ENCODE measurements around the gene TIMM8A. TPM values are rescaled to one million over a fixed set of nuclear protein-coding genes. Genes with fewer than 3 reads are reported as not detected.

Gene TIMM8A
- total RNA-seq, 2 donors from 2014 or later = 18.5 to 20.7 TPM

DNA sequence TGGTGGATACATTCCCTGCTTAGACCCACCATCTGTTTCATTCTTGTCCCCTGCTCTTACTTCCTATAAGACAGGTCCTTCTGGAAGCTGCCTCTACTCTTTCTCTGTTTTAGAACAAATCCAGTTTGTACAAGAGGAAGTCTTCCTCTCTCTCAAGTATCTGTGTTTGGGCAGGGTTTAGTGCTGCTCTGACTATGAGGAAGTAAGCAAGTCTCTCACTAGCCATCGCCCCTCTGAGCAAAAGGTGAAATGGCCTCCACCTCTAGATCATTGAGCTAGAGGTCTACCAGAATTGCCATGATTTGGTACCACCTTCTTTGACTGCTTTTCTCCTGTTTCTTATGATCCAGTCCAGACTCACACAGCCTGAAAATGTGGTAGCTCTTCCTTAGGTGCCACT, 29.0 kb upstream of the TIMM8A start:
- no peak overlapping the region for H3K4me3 ChIP-seq (ENCODE audit: low read length)
- no peaks in the 10 kb centered on the region for H3K4me1 Mint-ChIP-seq
- no peaks in the 10 kb centered on the region for H3K27me3 ChIP-seq (ENCODE audit: control insufficient read depth, insufficient read depth, low read length, poor library complexity, severe bottlenecking)
- WGBS, 2 experiments (ENCODE audit: insufficient coverage in 1 of 2, insufficient read length in 1 of 2) = 91% methylated on average over 1 of the region's 1 CpG; no CpG with 5 or more reads in 1 of the 2 experiments
- H3K27ac Mint-ChIP-seq = no peak overlapping the region
- H3K4me3 Mint-ChIP-seq = no peak overlapping the region
- TF ChIP-seq, protein P1, sequence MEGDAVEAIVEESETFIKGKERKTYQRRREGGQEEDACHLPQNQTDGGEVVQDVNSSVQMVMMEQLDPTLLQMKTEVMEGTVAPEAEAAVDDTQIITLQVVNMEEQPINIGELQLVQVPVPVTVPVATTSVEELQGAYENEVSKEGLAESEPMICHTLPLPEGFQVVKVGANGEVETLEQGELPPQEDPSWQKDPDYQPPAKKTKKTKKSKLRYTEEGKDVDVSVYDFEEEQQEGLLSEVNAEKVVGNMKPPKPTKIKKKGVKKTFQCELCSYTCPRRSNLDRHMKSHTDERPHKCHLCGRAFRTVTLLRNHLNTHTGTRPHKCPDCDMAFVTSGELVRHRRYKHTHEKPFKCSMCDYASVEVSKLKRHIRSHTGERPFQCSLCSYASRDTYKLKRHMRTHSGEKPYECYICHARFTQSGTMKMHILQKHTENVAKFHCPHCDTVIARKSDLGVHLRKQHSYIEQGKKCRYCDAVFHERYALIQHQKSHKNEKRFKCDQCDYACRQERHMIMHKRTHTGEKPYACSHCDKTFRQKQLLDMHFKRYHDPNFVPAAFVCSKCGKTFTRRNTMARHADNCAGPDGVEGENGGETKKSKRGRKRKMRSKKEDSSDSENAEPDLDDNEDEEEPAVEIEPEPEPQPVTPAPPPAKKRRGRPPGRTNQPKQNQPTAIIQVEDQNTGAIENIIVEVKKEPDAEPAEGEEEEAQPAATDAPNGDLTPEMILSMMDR (conservative IDR thresholded peaks at IDR 0.05) = no peak
- no peak overlapping the region for H3K27ac ChIP-seq (ENCODE audit: low read depth, low read length)
- H3K4me1 ChIP-seq (ENCODE audit: control insufficient read depth, insufficient read depth, low read length) = no peaks in the 10 kb centered on the region
- DNase-seq = no peak
- no peaks in the 10 kb centered on the region for H3K36me3 Mint-ChIP-seq (ENCODE audit: low read depth)
- no peak overlapping the region for H3K9ac ChIP-seq (ENCODE audit: extremely low read depth, low read length, poor library complexity, severe bottlenecking)
- H3K9me3 Mint-ChIP-seq = peaks cover 40% of the 10 kb centered on the region
- H3K9me3 ChIP-seq (ENCODE audit: control insufficient read depth, low read length) = no peaks in the 10 kb centered on the region
- peaks cover 8% of the 10 kb centered on the region for H3K27me3 Mint-ChIP-seq (ENCODE audit: insufficient read depth)
- no peaks in the 10 kb centered on the region for H3K36me3 ChIP-seq (ENCODE audit: control insufficient read depth, insufficient read depth, low read length)

- Mint-ChIP-seq H3K9me3 (peaks cover 39% of the 10 kb centered on the region), H3K36me3 (ENCODE audit: low read depth) (no peaks in the 10 kb centered on the region), H3K4me1 (no peaks in the 10 kb centered on the region), H3K27me3 (ENCODE audit: insufficient read depth) (peaks cover 6% of the 10 kb centered on the region), H3K27ac (no peak overlapping the region), H3K4me3 (no peak overlapping the region)
- Histone ChIP-seq H3K9ac (ENCODE audit: extremely low read depth, low read length, poor library complexity, severe bottlenecking) (no peak overlapping the region), H3K4me3 (ENCODE audit: low read length) (no peak overlapping the region), H3K4me1 (ENCODE audit: control insufficient read depth, insufficient read depth, low read length) (no peaks in the 10 kb centered on the region), H3K9me3 (ENCODE audit: control insufficient read depth, low read length) (no peaks in the 10 kb centered on the region), H3K27ac (ENCODE audit: low read depth, low read length) (no peak overlapping the region), H3K36me3 (ENCODE audit: control insufficient read depth, insufficient read depth, low read length) (no peaks in the 10 kb centered on the region), H3K27me3 (ENCODE audit: control insufficient read depth, insufficient read depth, low read length, poor library complexity, severe bottlenecking) (no peaks in the 10 kb centered on the region)
- no peak for DNase-seq
- TF ChIP-seq, protein P1 (conservative IDR thresholded peaks at IDR 0.05) = no peak
- 84 to 100% methylated on average over 1 to 3 of the region's 3 CpGs for WGBS, 2 experiments (ENCODE audit: insufficient coverage in 1 of 2, insufficient read length in 1 of 2)
These were observed 22.5 kb upstream of the TIMM8A start for GRCh38 chrX:101370888-101371504.

GRCh38 chrX:101369687-101370086, 21.1 kb upstream of the TIMM8A start:
- Mint-ChIP-seq H3K27ac (no peak overlapping the region), H3K27me3 (ENCODE audit: insufficient read depth) (peaks cover 2% of the 10 kb centered on the region), H3K36me3 (ENCODE audit: low read depth) (no peaks in the 10 kb centered on the region), H3K4me3 (no peak overlapping the region), H3K9me3 (peaks cover 38% of the 10 kb centered on the region), H3K4me1 (no peaks in the 10 kb centered on the region)
- no peaks in the 10 kb centered on the region for H3K27me3 ChIP-seq (ENCODE audit: control insufficient read depth, insufficient read depth, low read length, poor library complexity, severe bottlenecking)
- no peak overlapping the region for H3K9ac ChIP-seq (ENCODE audit: extremely low read depth, low read length, poor library complexity, severe bottlenecking)
- no peaks in the 10 kb centered on the region for H3K4me1 ChIP-seq (ENCODE audit: control insufficient read depth, insufficient read depth, low read length)
- WGBS, 2 experiments (ENCODE audit: insufficient coverage in 1 of 2, insufficient read length in 1 of 2) = 88 to 95% methylated on average over 3 to 6 of the region's 6 CpGs
- TF ChIP-seq, protein P1 (conservative IDR thresholded peaks at IDR 0.05) = no peak
- no peak overlapping the region for H3K27ac ChIP-seq (ENCODE audit: low read depth, low read length)
- no peaks in the 10 kb centered on the region for H3K36me3 ChIP-seq (ENCODE audit: control insufficient read depth, insufficient read depth, low read length)
- no peaks in the 10 kb centered on the region for H3K9me3 ChIP-seq (ENCODE audit: control insufficient read depth, low read length)
- no peak for DNase-seq
- no peak overlapping the region for H3K4me3 ChIP-seq (ENCODE audit: low read length)
